Pancreas (tissue), 10 donors: Measurements from ENCODE around the gene MEX3A. TPM values are rescaled to one million over a fixed set of nuclear protein-coding genes. Genes with fewer than 3 reads are reported as not detected.

Experiments
- ATAC-seq, 4 donors: fragments of 200-7000 bp; cut with Tn5 transposase; one replicate each; pipeline versions ENCODE4 v1.8.0 to v1.9.1; 2020; ENCODE audit warnings: mild to moderate bottlenecking in 4 of 4, moderate library complexity in 4 of 4
- DNase-seq, 6 donors: peaks; one replicate each; pipeline ENCODE4 v3.0.0-alpha.2; 2020
- FAIRE-seq: peaks from 2 replicates; lab custom pipeline; 2012; peaks lifted over from hg19 to GRCh38; lab: Jason Lieb, UNC
- H3K27ac ChIP-seq, 4 donors: fragments of 200-600 bp; sonication (generic); 1 replicate in 3 of 4; 2 replicates in 1 of 4; pipeline versions ENCODE4 v1.5.0 to v1.8.0; 2020
- H3K27me3 ChIP-seq, 4 donors: fragments of 200-600 bp; one replicate each; pipeline ENCODE4 v1.8.0; 2021
- H3K36me3 ChIP-seq, 3 donors: fragments of 200-600 bp; sonication (generic) in 1 of 3; one replicate each; pipeline versions ENCODE4 v1.5.0 to v1.8.0; 2020 to 2021
- H3K4me1 ChIP-seq, 3 donors: fragments of 200-600 bp; one replicate each; pipeline ENCODE4 v1.8.0; 2021
- H3K4me3 ChIP-seq, 4 donors: fragments of 200-600 bp; sonication (generic) in 2 of 4; one replicate each; pipeline versions ENCODE4 v1.5.0 to v1.8.0; 2020 to 2021
- H3K9me3 ChIP-seq, 4 donors: fragments of 200-600 bp; one replicate each; pipeline ENCODE4 v1.8.0; 2021
- WGBS, 2 donors: extraction: QIAGEN DNeasy Blood & Tissue Kit; methylation state at CpG; one replicate each; pipeline ENCODE4 v1.1.7; 2013; 5-methylcytosine and 5-hydroxymethylcytosine counted together
- intact Hi-C, 3 donors: fragments of 100-400 bp; cut with DNase I; formaldehyde crosslinking; loops; one replicate each; pipeline versions ENCODE4 v1.11.1 to v1.14.2; 2022
- polyA plus RNA-seq, 2 donors: library from polyadenylated mRNA; stranded (reverse); fragments of 200-250 nt; gene quantifications; one replicate each; pipeline ENCODE4 v1.2.3, GENCODE V29; 2013
- total RNA-seq, 6 donors: library from RNA; stranded (reverse); fragmentation: NEBNext Ultra II Directional in 4 of 6; extraction: Animal tissue kit (Norgen Biotek cat#: 25700) in 4 of 6; gene quantifications; one replicate each; pipeline versions ENCODE4 v1.2.1 to v1.2.4, GENCODE V29; 2021 to 2023
- TF ChIP-seq, protein P1 (sequence below), 4 donors: fragments of 200-600 bp; sonication (generic) in 3 of 4; IDR thresholded peaks; one replicate each; pipeline versions ENCODE4 v1.5.0 to v1.8.0; 2021; ENCODE audit warnings: antibody characterized with exemption in 4 of 4
- donor health status: healthy with polysubstance abuse.
- donor health status: DM: no; HTN: no; CAD: no; lungs with moderate emphysema.
- donor health status: DM: no; HTN: no; CAD: no.
- donor health status: control.
- donor health status: control.
- donor health status: Bipolar disorder and iron deficiency.
- donor health status: DM: yes; HTN: yes; CAD: no.
- donor health status: DM: no; HTN: no; CAD: no.
- donor health status: DM: no; HTN: no; CAD: no.
- donor health status: DM: yes; HTN: yes; CAD: no.

The MEX3A gene
- total and polyA plus RNA-seq, 8 donors = 0.12 to 3.1 (median 0.65) TPM

DNA sequence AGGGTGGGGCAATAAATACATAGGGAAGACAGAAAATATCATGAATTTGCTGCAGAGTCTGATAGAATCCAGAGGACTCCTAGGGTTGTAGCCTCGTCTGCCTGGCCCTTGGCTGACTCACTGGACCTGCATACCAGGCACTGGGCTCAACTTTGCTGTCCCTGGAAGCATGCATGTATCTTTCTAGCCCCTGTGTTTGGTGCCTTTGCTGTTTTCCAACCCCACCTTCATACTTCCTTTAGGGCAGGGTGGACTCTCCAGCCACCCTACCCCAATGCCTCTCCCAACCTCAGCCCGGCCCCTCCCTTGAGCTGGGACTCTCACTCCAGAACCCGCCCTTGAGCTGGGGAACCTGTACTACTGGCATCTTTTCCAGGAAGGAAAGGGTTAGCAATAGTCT lies 20.1 kb downstream of the MEX3A start:
- no peaks in the 10 kb centered on the region for H3K9me3 ChIP-seq
- DNase-seq (no peak), FAIRE-seq (no peak), ATAC-seq (no peak)
- TF ChIP-seq, protein P1, sequence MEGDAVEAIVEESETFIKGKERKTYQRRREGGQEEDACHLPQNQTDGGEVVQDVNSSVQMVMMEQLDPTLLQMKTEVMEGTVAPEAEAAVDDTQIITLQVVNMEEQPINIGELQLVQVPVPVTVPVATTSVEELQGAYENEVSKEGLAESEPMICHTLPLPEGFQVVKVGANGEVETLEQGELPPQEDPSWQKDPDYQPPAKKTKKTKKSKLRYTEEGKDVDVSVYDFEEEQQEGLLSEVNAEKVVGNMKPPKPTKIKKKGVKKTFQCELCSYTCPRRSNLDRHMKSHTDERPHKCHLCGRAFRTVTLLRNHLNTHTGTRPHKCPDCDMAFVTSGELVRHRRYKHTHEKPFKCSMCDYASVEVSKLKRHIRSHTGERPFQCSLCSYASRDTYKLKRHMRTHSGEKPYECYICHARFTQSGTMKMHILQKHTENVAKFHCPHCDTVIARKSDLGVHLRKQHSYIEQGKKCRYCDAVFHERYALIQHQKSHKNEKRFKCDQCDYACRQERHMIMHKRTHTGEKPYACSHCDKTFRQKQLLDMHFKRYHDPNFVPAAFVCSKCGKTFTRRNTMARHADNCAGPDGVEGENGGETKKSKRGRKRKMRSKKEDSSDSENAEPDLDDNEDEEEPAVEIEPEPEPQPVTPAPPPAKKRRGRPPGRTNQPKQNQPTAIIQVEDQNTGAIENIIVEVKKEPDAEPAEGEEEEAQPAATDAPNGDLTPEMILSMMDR (IDR thresholded peaks at IDR 0.05) = no peak
- 69 to 70% methylated on average over 3 of the region's 3 CpGs for WGBS, 2 donors
- H3K4me3 ChIP-seq = peak overlapping the region in 2 of 4 donors; percentile 50 to 53
- peak overlapping the region in 1 of 4 donors; percentile 76 for H3K27ac ChIP-seq
- intact Hi-C loops = no loop called here
- H3K36me3 ChIP-seq = no peaks in the 10 kb centered on the region
- H3K4me1 ChIP-seq = no peaks in the 10 kb centered on the region
- H3K27me3 ChIP-seq = no peaks in the 10 kb centered on the region

DNA sequence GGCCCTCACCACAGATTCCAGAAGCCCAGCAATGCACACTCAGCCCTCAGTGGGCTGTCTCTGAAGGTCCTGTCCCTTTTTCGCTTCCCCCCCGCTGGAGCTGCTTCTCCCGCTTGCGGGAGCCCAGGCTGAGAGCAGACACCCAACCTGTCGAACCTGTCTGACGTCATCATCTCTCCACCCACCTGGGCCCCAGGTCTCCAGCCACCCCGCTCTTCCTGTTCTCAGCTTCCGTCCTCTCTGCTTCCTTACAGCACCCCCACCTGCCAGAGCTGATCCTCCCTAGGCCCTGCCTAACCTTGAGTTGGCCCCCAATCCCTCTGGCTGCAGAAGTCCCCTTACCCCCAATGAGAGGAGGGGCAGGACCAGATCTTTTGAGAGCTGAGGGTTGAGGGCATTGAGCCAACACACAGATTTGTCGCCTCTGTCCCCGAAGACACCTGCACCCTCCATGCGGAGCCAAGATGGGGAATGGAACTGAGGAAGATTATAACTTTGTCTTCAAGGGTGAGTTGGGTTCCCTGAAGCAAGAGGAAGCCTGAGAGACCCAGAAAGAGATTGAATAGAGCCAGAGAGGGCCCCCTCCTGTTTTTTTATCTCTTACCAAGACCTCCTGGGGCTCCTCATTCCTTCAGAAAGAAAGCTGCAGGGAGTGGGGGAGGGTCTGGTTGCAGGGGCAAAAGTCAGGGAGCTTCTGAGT lies 21.2 kb downstream of the MEX3A start, which contains the start of gene RAB25:
TSS of gene RAB25 (plus strand) at position 224 of the 700 bp plus-strand sequence. CDS start at position 465, 241 bp downstream.
- H3K27ac ChIP-seq = peak within 1 kb of the TSS; percentile 53 to 76 (median 67)
- no peaks in the 10 kb centered on the region for H3K27me3 ChIP-seq
- H3K4me1 ChIP-seq = peaks cover 0 to 6% (median under 1%) of the 10 kb centered on the region in 3 donors
- no peaks in the 10 kb centered on the region for H3K9me3 ChIP-seq
- FAIRE-seq (no peak), ATAC-seq (peak; percentile 95 to 98 (median 98)), DNase-seq (peak; percentile 75 to 91 (median 88))
- intact Hi-C loops = no loop called here
- H3K4me3 ChIP-seq = peak within 1 kb of the TSS; percentile 26 to 53 (median 40)
- WGBS, 2 donors = 9 to 14% methylated on average over 11 of the region's 11 CpGs
- TF ChIP-seq, protein P1 (IDR thresholded peaks at IDR 0.05) = no peak
- no peaks in the 10 kb centered on the region for H3K36me3 ChIP-seq

DNA sequence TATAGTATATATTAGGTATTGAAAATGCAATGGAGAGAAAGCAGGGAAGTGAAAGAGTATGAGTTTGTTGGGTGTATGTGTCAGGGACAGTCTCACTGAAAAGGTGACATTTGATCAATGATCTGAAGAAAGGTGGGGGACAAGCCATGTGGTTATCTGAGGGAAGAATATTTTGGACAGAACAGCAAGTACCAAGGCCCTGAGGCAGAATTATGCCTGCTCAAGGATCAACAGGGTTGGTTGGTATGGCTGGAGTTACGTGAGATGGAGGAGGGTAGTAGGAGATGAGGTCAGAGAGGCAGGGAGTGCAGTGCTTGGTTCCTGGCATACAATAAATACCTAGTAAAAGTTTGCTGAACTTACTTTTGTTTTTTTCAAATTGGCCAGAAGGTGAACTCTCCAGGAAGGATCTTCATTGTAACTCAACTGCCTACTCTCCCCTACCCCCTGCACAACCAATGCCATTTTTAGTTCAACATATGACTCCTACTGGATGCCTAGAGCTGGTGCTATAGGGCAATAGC lies 25.9 kb downstream of the MEX3A start:
- TF ChIP-seq, protein P1 (IDR thresholded peaks at IDR 0.05) = no peak
- 96 to 100% methylated on average over 1 of the region's 1 CpG for WGBS, 2 donors
- Histone ChIP-seq H3K9me3 (no peaks in the 10 kb centered on the region), H3K4me1 (peaks cover 0 to 12% (median 8%) of the 10 kb centered on the region in 3 donors), H3K27me3 (no peaks in the 10 kb centered on the region), H3K27ac (no peak overlapping the region), H3K4me3 (no peak overlapping the region), H3K36me3 (no peaks in the 10 kb centered on the region)
- DNase-seq (no peak), FAIRE-seq (no peak), ATAC-seq (no peak)
- intact Hi-C loops = no loop called here

DNA sequence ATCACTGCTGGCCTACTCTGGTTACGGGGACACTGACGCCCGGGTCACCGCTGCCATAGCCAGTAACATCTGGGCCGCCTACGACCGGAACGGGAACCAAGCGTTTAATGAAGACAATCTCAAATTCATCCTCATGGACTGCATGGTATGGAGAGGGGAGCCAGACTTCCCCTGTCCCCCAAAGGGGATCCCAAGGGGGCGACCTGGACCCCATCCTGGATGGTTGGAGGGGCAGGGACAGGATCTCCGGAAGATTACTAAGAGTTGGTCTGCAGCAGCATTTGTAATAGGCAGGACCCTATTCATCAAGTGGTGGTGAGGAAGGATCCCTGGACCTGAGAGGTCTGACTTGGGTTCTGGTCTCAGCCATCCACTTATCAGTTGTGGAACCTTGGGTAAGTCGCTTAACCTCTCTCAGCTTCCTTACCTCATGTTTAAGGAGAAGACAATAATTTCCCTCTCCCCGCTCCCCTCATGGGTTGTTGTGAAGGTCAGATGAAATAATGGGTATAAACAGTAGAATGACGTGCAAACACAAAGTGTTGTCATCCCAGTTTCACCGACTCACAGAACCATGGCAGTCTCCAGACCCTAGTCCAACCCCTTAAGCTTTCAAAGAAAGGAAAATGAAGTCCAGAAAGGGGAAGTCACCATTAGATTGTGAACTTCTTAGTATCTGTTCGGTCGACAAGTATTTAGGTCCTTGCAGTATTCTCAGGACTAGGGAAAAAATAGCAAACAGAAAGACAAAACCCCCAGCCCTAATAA lies 26.8 kb downstream of the MEX3A start:
- Histone ChIP-seq H3K4me3 (peak overlapping the region; percentile 57 to 99 (median 92)), H3K27me3 (no peaks in the 10 kb centered on the region), H3K36me3 (no peaks in the 10 kb centered on the region), H3K27ac (peak overlapping the region; percentile 89 to 92 (median 90)), H3K4me1 (peaks cover 0 to 12% (median 8%) of the 10 kb centered on the region in 3 donors), H3K9me3 (no peaks in the 10 kb centered on the region)
- ATAC-seq = no peak
- TF ChIP-seq, protein P1 (IDR thresholded peaks at IDR 0.05) = no peak
- intact Hi-C loops = no loop called here
- no peak for DNase-seq
- 18 to 22% methylated on average over 17 of the region's 17 CpGs for WGBS, 2 donors
- no peak for FAIRE-seq
